HepG2 (cell line): ENCODE results near the gene FAM234B. TPM values are rescaled to one million over a fixed set of nuclear protein-coding genes. Genes with fewer than 3 reads are reported as not detected.

ENCODE experiments used
- ATAC-seq: fragments of 200-7000 bp; cut with Tn5 transposase; 3 replicates; pipeline ENCODE4 v1.9.1; 2020; ENCODE audit warnings: mild to moderate bottlenecking, moderate library complexity
- BruUV-seq: library from RNA; stranded (reverse); fragments of 400-500 nt; replicated peaks from 2 replicates; lab custom pipeline; 2021; lab: Mats Ljungman, UMichigan
- CTCF ChIA-PET: fragments of 300-600 bp; formaldehyde crosslinking; extraction: SDS; loops from one replicate; lab custom pipeline; 2021; ENCODE audit warnings: low total read pairs, inconsistent platforms, low intra/inter-chr PET ratio; lab: Yijun Ruan, JAX
- POLR2A ChIA-PET: fragments of 350-600 bp; sonication (Branson Sonifier 250); formaldehyde crosslinking; loops from one replicate; lab custom pipeline; 2020; ENCODE audit warnings: antibody characterized with exemption, inconsistent platforms; lab: Yijun Ruan, JAX
- DNase-seq: peaks from one replicate; pipeline ENCODE4 v3.0.0-alpha.2; 2015; ENCODE audit warnings: low spot score
- FAIRE-seq: peaks from 3 replicates; lab custom pipeline; 2011; peaks lifted over from hg19 to GRCh38; lab: Jason Lieb, UNC
- H2AFZ ChIP-seq: one replicate; pipeline ENCODE4 v1.6.1; 2011; ENCODE audit warnings: low read length, inconsistent platforms
- H3K27ac ChIP-seq: fragments of 300-600 bp; 3 replicates; pipeline ENCODE4 v1.8.0; 2011; ENCODE audit warnings: mixed run types, mild to moderate bottlenecking, mixed read lengths, low read length, inconsistent platforms; ENCODE audit not compliant: insufficient read depth; ENCODE audit errors: extremely low read length
- H3K27me3 ChIP-seq, 2 experiments: fragments of 200-600 bp in 1 of 2; 2 replicates in 1 of 2; 3 replicates in 1 of 2; pipeline versions ENCODE4 v1.6.0 to v1.8.0; 2011; ENCODE audit warnings: low read length in 2 of 2, mild to moderate bottlenecking in 2 of 2, moderate library complexity in 2 of 2, inconsistent platforms in 1 of 2; ENCODE audit not compliant: insufficient read depth in 2 of 2, control insufficient read depth in 1 of 2
- H3K36me3 ChIP-seq, 2 experiments: fragments of 200-600 bp in 1 of 2; replicated peaks in 1 of 2; 2 replicates in 1 of 2; 3 replicates in 1 of 2; pipeline versions ENCODE4 v1.5.1 to v1.8.0; 2011; ENCODE audit warnings: low read length in 2 of 2, inconsistent platforms in 1 of 2; ENCODE audit not compliant: insufficient read depth in 2 of 2, control insufficient read depth in 1 of 2
- H3K4me1 ChIP-seq: 2 replicates; pipeline ENCODE4 v1.5.1; 2012; ENCODE audit warnings: low read length, inconsistent platforms; ENCODE audit not compliant: insufficient read depth
- H3K4me2 ChIP-seq: 2 replicates; pipeline ENCODE4 v1.6.0; 2011; ENCODE audit warnings: low read depth, low read length, inconsistent platforms
- H3K4me3 ChIP-seq, 3 experiments: fragments of 200-600 bp in 1 of 3; sonication (generic), shearing (Covaris generic) in 1 of 3; replicated peaks in 1 of 3; 2 replicates each; pipeline ENCODE4 v1.5.1; 2011 to 2016; ENCODE audit warnings: low read length in 3 of 3, inconsistent platforms in 2 of 3, low read depth in 2 of 3, mild to moderate bottlenecking in 2 of 3, control low read depth in 1 of 3, mixed read lengths in 1 of 3; ENCODE audit not compliant: insufficient read depth in 1 of 3
- H3K79me2 ChIP-seq: one replicate; pipeline ENCODE4 v1.6.1; 2011; ENCODE audit warnings: low read length, inconsistent platforms; ENCODE audit not compliant: insufficient read depth
- H3K9ac ChIP-seq: 2 replicates; pipeline ENCODE4 v1.6.0; 2011; ENCODE audit warnings: mild to moderate bottlenecking, low read depth, low read length, inconsistent platforms; ENCODE audit not compliant: insufficient read depth
- H3K9me3 ChIP-seq: 2 replicates; pipeline ENCODE4 v1.5.1; 2012; ENCODE audit warnings: mild to moderate bottlenecking, low read length
- H4K20me1 ChIP-seq: 2 replicates; pipeline ENCODE4 v1.6.0; 2011; ENCODE audit warnings: inconsistent platforms, mild to moderate bottlenecking, low read length, moderate library complexity; ENCODE audit not compliant: insufficient read depth
- GABPA ChIP-seq, 2 experiments: IDR thresholded peaks; 2 replicates each; pipeline ENCODE4 v1.6.1; 2011 to 2016; ENCODE audit warnings: low read depth in 2 of 2, low read length in 1 of 2, missing biosample characterization in 1 of 2, missing genetic modification characterization in 1 of 2
- MYNN ChIP-seq: sonication (generic); formaldehyde crosslinking; IDR thresholded peaks from 2 replicates; pipeline ENCODE4 v1.4.0; 2020; ENCODE audit warnings: mild to moderate bottlenecking, low read depth, missing genetic modification reagents
- NCOR1 ChIP-seq: fragments of 200-600 bp; sonication (generic); IDR thresholded peaks from 2 replicates; pipeline ENCODE4 v1.7.0; 2017; ENCODE audit warnings: antibody characterized with exemption, low read length, borderline replicate concordance
- NPAS2 ChIP-seq: sonication (generic); formaldehyde crosslinking; IDR thresholded peaks from 2 replicates; pipeline ENCODE4 v1.8.0; 2022; ENCODE audit warnings: mild to moderate bottlenecking, missing genetic modification reagents, borderline replicate concordance
- RARG ChIP-seq: sonication (generic); formaldehyde crosslinking; IDR thresholded peaks from 2 replicates; pipeline ENCODE4 v1.4.0; 2020; ENCODE audit warnings: low read depth, mild to moderate bottlenecking, missing genetic modification reagents
- STAG1 ChIP-seq: sonication (generic); formaldehyde crosslinking; IDR thresholded peaks from 2 replicates; pipeline ENCODE4 v1.4.0; 2020; ENCODE audit warnings: missing genetic modification reagents
- ZFP62 ChIP-seq: sonication (generic); formaldehyde crosslinking; IDR thresholded peaks from 2 replicates; pipeline ENCODE4 v1.4.0; 2020; ENCODE audit warnings: missing genetic modification reagents
- ZNF383 ChIP-seq: sonication (generic); formaldehyde crosslinking; IDR thresholded peaks from 2 replicates; pipeline ENCODE4 v1.4.0; 2020; ENCODE audit warnings: missing genetic modification reagents, mild to moderate bottlenecking, borderline replicate concordance
- ZNF549 ChIP-seq: sonication (generic); formaldehyde crosslinking; IDR thresholded peaks from 2 replicates; pipeline ENCODE4 v1.5.0; 2020; ENCODE audit warnings: missing genetic modification reagents
- ZNF616 ChIP-seq: sonication (generic); formaldehyde crosslinking; IDR thresholded peaks from 2 replicates; pipeline ENCODE4 v1.5.0; 2020; ENCODE audit warnings: low read depth, mild to moderate bottlenecking, missing genetic modification reagents
- ZNF703 ChIP-seq: sonication (generic); formaldehyde crosslinking; IDR thresholded peaks from 2 replicates; pipeline ENCODE4 v1.5.1; 2020; ENCODE audit warnings: missing genetic modification reagents, mild to moderate bottlenecking, moderate library complexity, borderline replicate concordance
- ZNF883 ChIP-seq: sonication (generic); formaldehyde crosslinking; IDR thresholded peaks from 2 replicates; pipeline ENCODE4 v1.5.1; 2020; ENCODE audit warnings: mild to moderate bottlenecking, missing genetic modification reagents; ENCODE audit errors: not compliant biosample characterization
- ZSCAN21 ChIP-seq: sonication (generic); formaldehyde crosslinking; IDR thresholded peaks from 2 replicates; pipeline ENCODE4 v1.8.0; 2022; ENCODE audit warnings: mild to moderate bottlenecking, missing genetic modification reagents, moderate library complexity, borderline replicate concordance
- WGBS: methylation state at CpG from one replicate; pipeline ENCODE4 v1.1.6; 2017; ENCODE audit warnings: low lambda C conversion rate; 5-methylcytosine and 5-hydroxymethylcytosine counted together
- in situ Hi-C: cut with HindIII; loops from 2 replicates; pipeline ENCODE4 v1.10.0; 2017; ENCODE audit warnings: low pct_unique_long_range_greater_than_20kb; ENCODE audit not compliant: extremely low pct_ligation_motif_present
- intact Hi-C: fragments of 100-400 bp; cut with micrococcal nuclease; formaldehyde crosslinking; loops from one replicate; pipeline ENCODE4 v1.10.0; 2022; ENCODE audit not compliant: unreplicated experiment
- polyA plus RNA-seq, 8 experiments: library from polyadenylated mRNA; depleted of rRNA in 3 of 8; stranded (reverse) in 7 of 8; unstranded in 1 of 8; fragments of >200 nt; fragmentation: Illumina TruSeq in 4 of 8; extraction: Trizol in 4 of 8; gene quantifications; 2 replicates each; pipeline versions ENCODE4 v1.2.1 to v1.2.3, GENCODE V29; 2011 to 2016; ENCODE audit warnings: low read depth in 4 of 8, missing spikeins in 1 of 8, mixed read lengths in 1 of 8; ENCODE audit not compliant: insufficient read depth in 1 of 8
- total RNA-seq, 5 experiments: library from RNA; depleted of rRNA; stranded (reverse); fragments of >200 nt; fragmentation: Illumina TruSeq; extraction: Trizol; gene quantifications; 2 replicates each; pipeline ENCODE4 v1.2.3, GENCODE V29; 2016; ENCODE audit warnings: low read depth in 1 of 5
- TF ChIP-seq, protein P1 (sequence below): sonication (generic); formaldehyde crosslinking; IDR thresholded peaks from 2 replicates; pipeline ENCODE4 v1.9.0; 2021; ENCODE audit warnings: missing genetic modification reagents, borderline replicate concordance
- TF ChIP-seq, protein P2 (sequence below): sonication (generic); formaldehyde crosslinking; IDR thresholded peaks from 2 replicates; pipeline ENCODE4 v1.4.0; 2020; ENCODE audit warnings: mild to moderate bottlenecking, missing genetic modification reagents, borderline replicate concordance
- TF ChIP-seq, protein P3 (sequence below): sonication (generic); formaldehyde crosslinking; IDR thresholded peaks from 2 replicates; pipeline ENCODE4 v1.8.1; 2022; ENCODE audit warnings: low read depth, mild to moderate bottlenecking, missing genetic modification reagents

The FAM234B gene
- total and polyA plus RNA-seq, 2 of the 13 experiments (the other 11 are each of a cell fraction or from before 2014, with no cell fraction given): 7.8 to 13.8 TPM

GRCh38 chr12:13030541-13031291, 13.5 kb upstream of the FAM234B start:
- CTCF ChIA-PET: no interaction called here
- no peaks in the 10 kb centered on the region for H3K79me2 ChIP-seq
- H3K9me3 ChIP-seq: no peaks in the 10 kb centered on the region
- POLR2A ChIA-PET: no interaction called here
- WGBS: 24% methylated on average over 9 of the region's 9 CpGs
- in situ Hi-C loops (no loop called here), intact Hi-C loops (no loop called here)
- H3K4me1 ChIP-seq: no peaks in the 10 kb centered on the region
- H2AFZ ChIP-seq: no peak overlapping the region
- H3K9ac ChIP-seq: no peak overlapping the region
- H3K4me2 ChIP-seq: no peak overlapping the region
- no peak for DNase-seq
- no peak for FAIRE-seq
- H3K27ac ChIP-seq: no peak overlapping the region
- ATAC-seq: no peak
- BruUV-seq: no TSS peak
- no peak overlapping the region for H3K4me3 ChIP-seq
- no peaks in the 10 kb centered on the region for H4K20me1 ChIP-seq
- H3K36me3 ChIP-seq: no peaks in the 10 kb centered on the region
- no peaks in the 10 kb centered on the region; a peak in 1 of 5 replicates for H3K27me3 ChIP-seq
- no peak for TF ChIP-seq ZFP62 (CRISPR knock-in tag)
- no peak for TF ChIP-seq ZSCAN21
- no peak for TF ChIP-seq ZNF703 (CRISPR knock-in tag)
- TF ChIP-seq, protein P1, sequence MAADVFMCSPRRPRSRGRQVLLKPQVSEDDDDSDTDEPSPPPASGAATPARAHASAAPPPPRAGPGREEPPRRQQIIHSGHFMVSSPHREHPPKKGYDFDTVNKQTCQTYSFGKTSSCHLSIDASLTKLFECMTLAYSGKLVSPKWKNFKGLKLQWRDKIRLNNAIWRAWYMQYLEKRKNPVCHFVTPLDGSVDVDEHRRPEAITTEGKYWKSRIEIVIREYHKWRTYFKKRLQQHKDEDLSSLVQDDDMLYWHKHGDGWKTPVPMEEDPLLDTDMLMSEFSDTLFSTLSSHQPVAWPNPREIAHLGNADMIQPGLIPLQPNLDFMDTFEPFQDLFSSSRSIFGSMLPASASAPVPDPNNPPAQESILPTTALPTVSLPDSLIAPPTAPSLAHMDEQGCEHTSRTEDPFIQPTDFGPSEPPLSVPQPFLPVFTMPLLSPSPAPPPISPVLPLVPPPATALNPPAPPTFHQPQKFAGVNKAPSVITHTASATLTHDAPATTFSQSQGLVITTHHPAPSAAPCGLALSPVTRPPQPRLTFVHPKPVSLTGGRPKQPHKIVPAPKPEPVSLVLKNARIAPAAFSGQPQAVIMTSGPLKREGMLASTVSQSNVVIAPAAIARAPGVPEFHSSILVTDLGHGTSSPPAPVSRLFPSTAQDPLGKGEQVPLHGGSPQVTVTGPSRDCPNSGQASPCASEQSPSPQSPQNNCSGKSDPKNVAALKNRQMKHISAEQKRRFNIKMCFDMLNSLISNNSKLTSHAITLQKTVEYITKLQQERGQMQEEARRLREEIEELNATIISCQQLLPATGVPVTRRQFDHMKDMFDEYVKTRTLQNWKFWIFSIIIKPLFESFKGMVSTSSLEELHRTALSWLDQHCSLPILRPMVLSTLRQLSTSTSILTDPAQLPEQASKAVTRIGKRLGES: no peak
- TF ChIP-seq STAG1: no peak
- TF ChIP-seq ZNF549: no peak
- TF ChIP-seq, protein P2, sequence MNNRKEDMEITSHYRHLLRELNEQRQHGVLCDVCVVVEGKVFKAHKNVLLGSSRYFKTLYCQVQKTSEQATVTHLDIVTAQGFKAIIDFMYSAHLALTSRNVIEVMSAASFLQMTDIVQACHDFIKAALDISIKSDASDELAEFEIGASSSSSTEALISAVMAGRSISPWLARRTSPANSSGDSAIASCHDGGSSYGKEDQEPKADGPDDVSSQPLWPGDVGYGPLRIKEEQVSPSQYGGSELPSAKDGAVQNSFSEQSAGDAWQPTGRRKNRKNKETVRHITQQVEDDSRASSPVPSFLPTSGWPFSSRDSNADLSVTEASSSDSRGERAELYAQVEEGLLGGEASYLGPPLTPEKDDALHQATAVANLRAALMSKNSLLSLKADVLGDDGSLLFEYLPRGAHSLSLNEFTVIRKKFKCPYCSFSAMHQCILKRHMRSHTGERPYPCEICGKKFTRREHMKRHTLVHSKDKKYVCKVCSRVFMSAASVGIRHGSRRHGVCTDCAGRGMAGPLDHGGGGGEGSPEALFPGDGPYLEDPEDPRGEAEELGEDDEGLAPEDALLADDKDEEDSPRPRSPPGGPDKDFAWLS (CRISPR knock-in tag): no peak
- TF ChIP-seq NCOR1: no peak
- TF ChIP-seq ZNF383 (CRISPR knock-in tag): no peak
- TF ChIP-seq, protein P3, sequence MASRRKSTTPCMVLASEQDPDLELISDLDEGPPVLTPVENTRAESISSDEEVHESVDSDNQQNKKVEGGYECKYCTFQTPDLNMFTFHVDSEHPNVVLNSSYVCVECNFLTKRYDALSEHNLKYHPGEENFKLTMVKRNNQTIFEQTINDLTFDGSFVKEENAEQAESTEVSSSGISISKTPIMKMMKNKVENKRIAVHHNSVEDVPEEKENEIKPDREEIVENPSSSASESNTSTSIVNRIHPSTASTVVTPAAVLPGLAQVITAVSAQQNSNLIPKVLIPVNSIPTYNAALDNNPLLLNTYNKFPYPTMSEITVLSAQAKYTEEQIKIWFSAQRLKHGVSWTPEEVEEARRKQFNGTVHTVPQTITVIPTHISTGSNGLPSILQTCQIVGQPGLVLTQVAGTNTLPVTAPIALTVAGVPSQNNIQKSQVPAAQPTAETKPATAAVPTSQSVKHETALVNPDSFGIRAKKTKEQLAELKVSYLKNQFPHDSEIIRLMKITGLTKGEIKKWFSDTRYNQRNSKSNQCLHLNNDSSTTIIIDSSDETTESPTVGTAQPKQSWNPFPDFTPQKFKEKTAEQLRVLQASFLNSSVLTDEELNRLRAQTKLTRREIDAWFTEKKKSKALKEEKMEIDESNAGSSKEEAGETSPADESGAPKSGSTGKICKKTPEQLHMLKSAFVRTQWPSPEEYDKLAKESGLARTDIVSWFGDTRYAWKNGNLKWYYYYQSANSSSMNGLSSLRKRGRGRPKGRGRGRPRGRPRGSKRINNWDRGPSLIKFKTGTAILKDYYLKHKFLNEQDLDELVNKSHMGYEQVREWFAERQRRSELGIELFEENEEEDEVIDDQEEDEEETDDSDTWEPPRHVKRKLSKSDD (CRISPR knock-in tag): no peak
- TF ChIP-seq NPAS2 (CRISPR knock-in tag): no peak
- TF ChIP-seq GABPA (IDR thresholded peaks at IDR 0.05; ENCODE audit: low read depth, low read length): no peak
- TF ChIP-seq GABPA (CRISPR knock-in tag; IDR thresholded peaks at IDR 0.05; ENCODE audit: low read depth): no peak
- no peak for TF ChIP-seq RARG (CRISPR knock-in tag)
- no peak for TF ChIP-seq ZNF883 (CRISPR knock-in tag)
- TF ChIP-seq ZNF616 (CRISPR knock-in tag): no peak
- TF ChIP-seq MYNN (CRISPR knock-in tag): no peak
